Renal cortex interstitium (tissue), 11 donors: ENCODE measurements around the gene SCO2. TPM values are rescaled to one million over a fixed set of nuclear protein-coding genes. Genes with fewer than 3 reads are reported as not detected.

Experiments used
- DNase-seq, 11 donors: peaks; one replicate each; pipeline ENCODE4 v3.0.0-alpha.2; 2013; ENCODE audit warnings: low read depth in 9 of 11, low spot score in 4 of 11; ENCODE audit errors: extremely low read depth in 1 of 11
- polyA plus RNA-seq, 3 donors: library from polyadenylated mRNA; unstranded; fragments of 120-200 nt; gene quantifications; one replicate each; pipeline ENCODE4 v1.2.1, GENCODE V29; 2013; ENCODE audit not compliant: insufficient read length in 3 of 3

The SCO2 gene
- polyA plus RNA-seq, 3 donors: 1.0 to 5.2 (median 1.9) TPM

GRCh38 chr22:50487290-50488005 lies 38.0 kb downstream of the SCO2 start:
- no peak for DNase-seq

- DNase-seq: no peak
These were observed 38.7 kb downstream of the SCO2 start, which contains the start of gene MIOX for GRCh38 chr22:50486561-50487289. TSS of gene MIOX (plus strand) at chr22:50486859. CDS start at chr22:50486898, 39 bp downstream.

- DNase-seq: no peak
These were observed 39.9 kb downstream of the SCO2 start for GRCh38 chr22:50485221-50486131.

- DNase-seq: peak in 1 of 11 donors; percentile 55
These were observed 41.2 kb downstream of the SCO2 start for GRCh38 chr22:50483977-50484853.

- DNase-seq: no peak
These were observed 41.8 kb downstream of the SCO2 start for GRCh38 chr22:50483556-50483955.

- no peak for DNase-seq
These were observed 42.3 kb downstream of the SCO2 start for GRCh38 chr22:50483106-50483505.

GRCh38 chr22:50482107-50483074 lies 43.0 kb downstream of the SCO2 start:
- DNase-seq: no peak

- DNase-seq: no peak
These were observed 43.8 kb downstream of the SCO2 start, which contains the start of gene ADM2 for GRCh38 chr22:50481440-50482106. TSS of gene ADM2 (plus strand) at chr22:50481543. CDS start at chr22:50481848, 305 bp downstream.

- DNase-seq: no peak
These were observed 44.4 kb downstream of the SCO2 start for GRCh38 chr22:50481045-50481439.

- no peak for DNase-seq
These were observed 45.7 kb downstream of the SCO2 start for GRCh38 chr22:50479721-50480120.

- no peak for DNase-seq
These were observed 47.5 kb downstream of the SCO2 start for GRCh38 chr22:50477923-50478322.

- DNase-seq: no peak
These were observed 48.5 kb downstream of the SCO2 start for GRCh38 chr22:50476868-50477267.

GRCh38 chr22:50475652-50476002 lies 49.8 kb downstream of the SCO2 start:
- no peak for DNase-seq

GRCh38 chr22:50474710-50475651 lies 50.4 kb downstream of the SCO2 start, which contains the start of gene SBF1:
TSS of gene SBF1 (minus strand) at chr22:50475035. CDS start at chr22:50474840, 195 bp downstream.
- DNase-seq: peak; percentile 74 to 92 (median 89)

- no peak for DNase-seq
These were observed 51.3 kb downstream of the SCO2 start for GRCh38 chr22:50473855-50474671.
